ENCODE data around the gene FAM131A.

The FAM131A gene

DNA sequence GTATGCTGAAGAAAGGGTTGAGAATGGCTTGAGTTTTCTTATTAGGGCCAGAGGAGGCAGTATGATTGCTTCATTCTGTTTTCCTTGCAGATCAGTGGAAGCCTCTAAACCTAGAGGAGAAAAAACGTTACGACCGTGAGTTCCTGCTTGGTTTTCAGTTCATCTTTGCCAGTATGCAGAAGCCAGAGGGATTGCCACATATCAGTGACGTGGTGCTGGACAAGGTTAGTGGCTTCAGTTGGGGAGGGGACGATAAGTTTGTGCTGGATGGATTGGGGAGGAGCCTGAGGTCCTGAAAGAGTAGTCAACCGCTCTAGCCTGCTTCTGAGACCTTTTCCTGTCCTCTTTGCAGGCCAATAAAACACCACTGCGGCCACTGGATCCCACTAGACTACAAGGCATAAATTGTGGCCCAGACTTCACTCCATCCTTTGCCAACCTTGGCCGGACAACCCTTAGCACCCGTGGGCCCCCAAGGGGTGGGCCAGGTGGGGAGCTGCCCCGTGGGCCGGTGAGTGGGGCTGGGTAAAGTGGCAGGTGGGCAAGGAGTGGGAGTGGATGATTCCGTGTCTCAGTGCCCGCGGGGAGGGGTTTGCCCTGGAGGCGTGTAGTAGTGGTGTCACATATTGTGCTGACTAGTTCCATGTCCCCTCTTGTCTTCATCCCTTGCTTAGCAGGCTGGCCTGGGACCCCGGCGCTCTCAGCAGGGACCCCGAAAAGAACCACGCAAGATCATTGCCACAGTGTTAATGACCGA is 14.5 kb upstream of the FAM131A start:
- Histone ChIP-seq H3K27ac (replicated peaks) (peak overlapping the region; percentile 48), H3K27me3 (ENCODE audit: insufficient read depth, poor library complexity, severe bottlenecking) (no peaks in the 10 kb centered on the region), H3K4me3 (replicated peaks; ENCODE audit: insufficient read depth, low read length) (no peak overlapping the region)
- peak; percentile 92 to 97 for DNase-seq (ENCODE audit: low read depth in 1 of 2, low spot score in 1 of 2)
- TF ChIP-seq, protein P1, sequence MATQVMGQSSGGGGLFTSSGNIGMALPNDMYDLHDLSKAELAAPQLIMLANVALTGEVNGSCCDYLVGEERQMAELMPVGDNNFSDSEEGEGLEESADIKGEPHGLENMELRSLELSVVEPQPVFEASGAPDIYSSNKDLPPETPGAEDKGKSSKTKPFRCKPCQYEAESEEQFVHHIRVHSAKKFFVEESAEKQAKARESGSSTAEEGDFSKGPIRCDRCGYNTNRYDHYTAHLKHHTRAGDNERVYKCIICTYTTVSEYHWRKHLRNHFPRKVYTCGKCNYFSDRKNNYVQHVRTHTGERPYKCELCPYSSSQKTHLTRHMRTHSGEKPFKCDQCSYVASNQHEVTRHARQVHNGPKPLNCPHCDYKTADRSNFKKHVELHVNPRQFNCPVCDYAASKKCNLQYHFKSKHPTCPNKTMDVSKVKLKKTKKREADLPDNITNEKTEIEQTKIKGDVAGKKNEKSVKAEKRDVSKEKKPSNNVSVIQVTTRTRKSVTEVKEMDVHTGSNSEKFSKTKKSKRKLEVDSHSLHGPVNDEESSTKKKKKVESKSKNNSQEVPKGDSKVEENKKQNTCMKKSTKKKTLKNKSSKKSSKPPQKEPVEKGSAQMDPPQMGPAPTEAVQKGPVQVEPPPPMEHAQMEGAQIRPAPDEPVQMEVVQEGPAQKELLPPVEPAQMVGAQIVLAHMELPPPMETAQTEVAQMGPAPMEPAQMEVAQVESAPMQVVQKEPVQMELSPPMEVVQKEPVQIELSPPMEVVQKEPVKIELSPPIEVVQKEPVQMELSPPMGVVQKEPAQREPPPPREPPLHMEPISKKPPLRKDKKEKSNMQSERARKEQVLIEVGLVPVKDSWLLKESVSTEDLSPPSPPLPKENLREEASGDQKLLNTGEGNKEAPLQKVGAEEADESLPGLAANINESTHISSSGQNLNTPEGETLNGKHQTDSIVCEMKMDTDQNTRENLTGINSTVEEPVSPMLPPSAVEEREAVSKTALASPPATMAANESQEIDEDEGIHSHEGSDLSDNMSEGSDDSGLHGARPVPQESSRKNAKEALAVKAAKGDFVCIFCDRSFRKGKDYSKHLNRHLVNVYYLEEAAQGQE (IDR thresholded peaks at IDR 0.05; ENCODE audit: insufficient replicate concordance, low read depth), result no peak
- peak; percentile 45; the same call in 1 of the 2 replicates for TF ChIP-seq POLR2AphosphoS5 (IDR thresholded peaks at IDR 0.05; ENCODE audit: low read depth)

DNA sequence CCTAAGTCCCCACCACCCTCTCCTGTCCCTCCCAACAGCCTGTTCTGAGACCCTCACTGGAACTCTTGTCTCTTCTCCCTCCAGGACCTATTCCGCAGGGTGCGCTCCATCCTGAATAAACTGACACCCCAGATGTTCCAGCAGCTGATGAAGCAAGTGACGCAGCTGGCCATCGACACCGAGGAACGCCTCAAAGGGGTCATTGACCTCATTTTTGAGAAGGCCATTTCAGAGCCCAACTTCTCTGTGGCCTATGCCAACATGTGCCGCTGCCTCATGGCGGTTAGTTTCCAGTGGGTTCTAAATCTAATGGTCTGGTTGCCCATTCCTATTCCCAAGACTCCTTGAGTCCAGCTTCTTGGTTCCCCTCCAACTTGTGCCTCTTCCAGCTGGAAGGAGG is 13.7 kb upstream of the FAM131A start:
- Histone ChIP-seq H3K27me3 (ENCODE audit: insufficient read depth, poor library complexity, severe bottlenecking) (no peaks in the 10 kb centered on the region), H3K27ac (replicated peaks) (no peak overlapping the region), H3K4me3 (replicated peaks; ENCODE audit: insufficient read depth, low read length) (no peak overlapping the region)
- TF ChIP-seq POLR2AphosphoS5 (IDR thresholded peaks at IDR 0.05; ENCODE audit: low read depth) (no peak), GABPA (IDR thresholded peaks at IDR 0.05; ENCODE audit: low read depth) (no peak), SPI1 (IDR thresholded peaks at IDR 0.05; ENCODE audit: borderline replicate concordance, low read depth) (no peak)
- TF ChIP-seq, protein P1 (IDR thresholded peaks at IDR 0.05; ENCODE audit: insufficient replicate concordance, low read depth), result no peak
- TF ChIP-seq, protein P2, sequence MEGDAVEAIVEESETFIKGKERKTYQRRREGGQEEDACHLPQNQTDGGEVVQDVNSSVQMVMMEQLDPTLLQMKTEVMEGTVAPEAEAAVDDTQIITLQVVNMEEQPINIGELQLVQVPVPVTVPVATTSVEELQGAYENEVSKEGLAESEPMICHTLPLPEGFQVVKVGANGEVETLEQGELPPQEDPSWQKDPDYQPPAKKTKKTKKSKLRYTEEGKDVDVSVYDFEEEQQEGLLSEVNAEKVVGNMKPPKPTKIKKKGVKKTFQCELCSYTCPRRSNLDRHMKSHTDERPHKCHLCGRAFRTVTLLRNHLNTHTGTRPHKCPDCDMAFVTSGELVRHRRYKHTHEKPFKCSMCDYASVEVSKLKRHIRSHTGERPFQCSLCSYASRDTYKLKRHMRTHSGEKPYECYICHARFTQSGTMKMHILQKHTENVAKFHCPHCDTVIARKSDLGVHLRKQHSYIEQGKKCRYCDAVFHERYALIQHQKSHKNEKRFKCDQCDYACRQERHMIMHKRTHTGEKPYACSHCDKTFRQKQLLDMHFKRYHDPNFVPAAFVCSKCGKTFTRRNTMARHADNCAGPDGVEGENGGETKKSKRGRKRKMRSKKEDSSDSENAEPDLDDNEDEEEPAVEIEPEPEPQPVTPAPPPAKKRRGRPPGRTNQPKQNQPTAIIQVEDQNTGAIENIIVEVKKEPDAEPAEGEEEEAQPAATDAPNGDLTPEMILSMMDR (IDR thresholded peaks at IDR 0.05; ENCODE audit: insufficient read depth, low read length), result no peak
- no peak for DNase-seq (ENCODE audit: low read depth in 1 of 2, low spot score in 1 of 2)

DNA sequence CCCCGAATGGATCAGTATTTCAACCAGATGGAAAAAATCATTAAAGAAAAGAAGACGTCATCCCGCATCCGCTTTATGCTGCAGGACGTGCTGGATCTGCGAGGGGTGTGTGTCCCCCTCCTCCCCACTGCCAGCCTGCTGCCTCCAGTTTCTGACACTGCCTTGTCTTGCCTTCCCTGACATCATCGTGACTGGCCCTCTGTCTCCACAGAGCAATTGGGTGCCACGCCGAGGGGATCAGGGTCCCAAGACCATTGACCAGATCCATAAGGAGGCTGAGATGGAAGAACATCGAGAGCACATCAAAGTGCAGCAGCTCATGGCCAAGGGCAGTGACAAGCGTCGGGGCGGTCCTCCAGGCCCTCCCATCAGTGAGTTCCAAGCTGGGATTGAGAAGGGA is 12.1 kb upstream of the FAM131A start:
- Histone ChIP-seq H3K27ac (replicated peaks) (no peak overlapping the region), H3K27me3 (ENCODE audit: insufficient read depth, poor library complexity, severe bottlenecking) (no peaks in the 10 kb centered on the region), H3K4me3 (replicated peaks; ENCODE audit: insufficient read depth, low read length) (no peak overlapping the region)
- TF ChIP-seq, protein P2 (IDR thresholded peaks at IDR 0.05; ENCODE audit: insufficient read depth, low read length), result no peak
- no peak for TF ChIP-seq GABPA (IDR thresholded peaks at IDR 0.05; ENCODE audit: low read depth)
- no peak for TF ChIP-seq SPI1 (IDR thresholded peaks at IDR 0.05; ENCODE audit: borderline replicate concordance, low read depth)
- TF ChIP-seq POLR2AphosphoS5 (IDR thresholded peaks at IDR 0.05; ENCODE audit: low read depth), result no peak; the same call in 1 of the 2 replicates
- TF ChIP-seq, protein P1 (IDR thresholded peaks at IDR 0.05; ENCODE audit: insufficient replicate concordance, low read depth), result no peak
- no peak for DNase-seq (ENCODE audit: low read depth in 1 of 2, low spot score in 1 of 2)

All from HL-60 (cell line).